Retinal pigment epithelial cell (primary cell): ENCODE results near the gene HOXD12.

Source experiments
- DNase-seq: peaks from one replicate; pipeline ENCODE4 v3.0.0-alpha.2; 2010; ENCODE audit warnings: low read depth
- H3K4me3 ChIP-seq: 2 replicates; pipeline ENCODE4 v1.5.1; 2011; ENCODE audit warnings: mild to moderate bottlenecking, low read length, control low read depth, moderate library complexity
- TF ChIP-seq, protein P1 (sequence below): conservative IDR thresholded peaks from 2 replicates; pipeline ENCODE4 v1.5.1; 2011; ENCODE audit warnings: low read depth, low read length, control low read depth, inconsistent platforms

The HOXD12 gene

GRCh38 chr2:176071330-176072291 is 28.0 kb upstream of the HOXD12 start:
- no peak overlapping the region for H3K4me3 ChIP-seq
- TF ChIP-seq, protein P1, sequence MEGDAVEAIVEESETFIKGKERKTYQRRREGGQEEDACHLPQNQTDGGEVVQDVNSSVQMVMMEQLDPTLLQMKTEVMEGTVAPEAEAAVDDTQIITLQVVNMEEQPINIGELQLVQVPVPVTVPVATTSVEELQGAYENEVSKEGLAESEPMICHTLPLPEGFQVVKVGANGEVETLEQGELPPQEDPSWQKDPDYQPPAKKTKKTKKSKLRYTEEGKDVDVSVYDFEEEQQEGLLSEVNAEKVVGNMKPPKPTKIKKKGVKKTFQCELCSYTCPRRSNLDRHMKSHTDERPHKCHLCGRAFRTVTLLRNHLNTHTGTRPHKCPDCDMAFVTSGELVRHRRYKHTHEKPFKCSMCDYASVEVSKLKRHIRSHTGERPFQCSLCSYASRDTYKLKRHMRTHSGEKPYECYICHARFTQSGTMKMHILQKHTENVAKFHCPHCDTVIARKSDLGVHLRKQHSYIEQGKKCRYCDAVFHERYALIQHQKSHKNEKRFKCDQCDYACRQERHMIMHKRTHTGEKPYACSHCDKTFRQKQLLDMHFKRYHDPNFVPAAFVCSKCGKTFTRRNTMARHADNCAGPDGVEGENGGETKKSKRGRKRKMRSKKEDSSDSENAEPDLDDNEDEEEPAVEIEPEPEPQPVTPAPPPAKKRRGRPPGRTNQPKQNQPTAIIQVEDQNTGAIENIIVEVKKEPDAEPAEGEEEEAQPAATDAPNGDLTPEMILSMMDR, result no peak
- no peak for DNase-seq

- TF ChIP-seq, protein P1, result no peak
- DNase-seq, result no peak
- no peak overlapping the region for H3K4me3 ChIP-seq
Measured at GRCh38 chr2:176072292-176072669, 27.3 kb upstream of the HOXD12 start.

GRCh38 chr2:176072951-176073904 is 26.4 kb upstream of the HOXD12 start:
- H3K4me3 ChIP-seq, result no peak overlapping the region
- TF ChIP-seq, protein P1, result no peak
- no peak for DNase-seq

DNA sequence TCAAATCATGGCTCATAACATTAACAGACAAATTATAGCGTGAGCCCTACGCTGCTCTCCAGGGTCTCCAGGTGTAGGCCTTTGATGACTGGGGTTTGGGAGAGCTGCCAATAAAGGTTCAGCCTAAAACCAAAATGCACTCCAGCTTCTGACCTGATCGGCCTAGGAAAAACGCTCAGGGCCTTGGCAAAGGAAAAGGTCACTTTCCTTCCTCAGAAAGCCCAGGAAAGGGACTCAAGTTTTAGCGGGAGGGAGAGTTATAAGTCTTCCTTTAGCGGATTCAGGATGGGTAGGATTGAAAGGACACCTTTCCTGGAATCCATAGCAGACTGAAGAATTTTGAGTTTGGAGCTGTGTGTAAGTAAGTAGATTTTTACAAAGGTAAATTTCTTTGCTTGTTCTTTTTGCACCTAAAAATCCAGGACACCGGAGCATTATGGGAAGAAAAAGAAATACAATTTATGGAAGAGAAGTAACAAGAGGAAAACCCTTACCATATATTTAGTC is 24.6 kb upstream of the HOXD12 start:
- H3K4me3 ChIP-seq, result no peak overlapping the region
- no peak for DNase-seq
- TF ChIP-seq, protein P1, result no peak

- no peak for DNase-seq
- no peak overlapping the region for H3K4me3 ChIP-seq
- TF ChIP-seq, protein P1, result no peak
Measured at GRCh38 chr2:176075481-176075880, 24.1 kb upstream of the HOXD12 start.

- DNase-seq, result no peak
- TF ChIP-seq, protein P1, result no peak
Measured at GRCh38 chr2:176076063-176076462, 23.5 kb upstream of the HOXD12 start.

More at GRCh38 chr2:176076063-176076462, 23.5 kb upstream of the HOXD12 start:
- no peak overlapping the region for H3K4me3 ChIP-seq
